Brain microvascular endothelial cell (primary cell): ENCODE data around the gene TOR1B.
"Not testable (repeated sequence)": the region's sequence is repeated elsewhere in the genome, so short reads cannot be mapped to it uniquely, and the experiment has no call there.

Experiments
- DNase-seq: peaks from one replicate; pipeline ENCODE4 v3.0.0-alpha.2; 2020
- H3K27ac ChIP-seq: fragments of 250-450 bp; sonication (Bioruptor Pico); 2 replicates; pipeline ENCODE4 v1.5.1; 2020; ENCODE audit warnings: mild to moderate bottlenecking, moderate library complexity
- H3K27me3 ChIP-seq: fragments of 250-450 bp; sonication (Bioruptor Pico); replicated peaks from 2 replicates; pipeline ENCODE4 v1.5.1; 2020; ENCODE audit warnings: mild to moderate bottlenecking
- H3K36me3 ChIP-seq: fragments of 250-450 bp; sonication (Bioruptor Pico); replicated peaks from 2 replicates; pipeline ENCODE4 v1.5.1; 2020; ENCODE audit warnings: mild to moderate bottlenecking
- H3K4me3 ChIP-seq: 2 replicates; pipeline ENCODE4 v1.5.1; 2011; ENCODE audit warnings: low read depth, mild to moderate bottlenecking, control low read depth, low read length, moderate library complexity
- in situ Hi-C: cut with HindIII; loops from 2 replicates; pipeline ENCODE4 v1.10.0; 2017; ENCODE audit warnings: low sequenced_read_pairs, low pct_ligation_motif_present
- TF ChIP-seq, protein P1 (sequence below): IDR thresholded peaks from 2 replicates; pipeline ENCODE4 v1.5.1; 2011; ENCODE audit warnings: low read depth, mild to moderate bottlenecking, moderate library complexity, low read length, control low read depth, inconsistent platforms; ENCODE audit errors: missing control alignments

TOR1B gene

DNA sequence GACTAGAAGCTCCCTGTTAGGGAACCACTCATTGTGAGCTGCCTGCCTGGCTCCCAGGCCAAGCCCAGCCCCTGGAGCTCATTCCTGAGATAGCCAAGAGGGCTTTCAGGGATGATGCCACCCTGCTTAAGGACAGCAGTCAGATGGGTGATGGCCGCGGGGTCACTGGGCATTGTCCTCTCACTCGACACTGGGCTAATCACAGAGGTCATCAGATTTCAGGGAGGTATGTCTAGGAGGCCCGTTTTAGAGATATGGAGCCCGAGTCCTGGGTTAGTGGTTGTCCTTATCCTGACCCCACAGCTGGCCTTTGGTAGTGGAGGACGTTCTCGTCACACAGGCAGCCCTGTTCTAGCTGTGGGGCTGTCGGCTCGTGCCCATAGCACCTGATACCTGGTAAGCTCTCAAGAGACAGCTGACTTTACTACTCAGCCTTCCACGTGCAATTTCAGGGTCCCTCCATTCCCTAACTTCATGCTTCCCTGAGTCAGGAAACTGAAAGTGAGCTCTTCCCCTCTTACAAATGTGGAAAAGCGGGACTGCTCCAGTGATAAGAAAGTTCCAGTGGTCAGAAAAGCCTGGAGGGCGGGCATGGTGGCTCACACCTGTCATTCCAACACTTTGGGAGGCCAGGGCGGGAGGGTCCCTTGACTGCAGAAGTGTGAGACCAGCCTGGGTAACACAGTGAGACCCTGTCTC lies 43.0 kb upstream of the TOR1B start:
- TF ChIP-seq, protein P1, sequence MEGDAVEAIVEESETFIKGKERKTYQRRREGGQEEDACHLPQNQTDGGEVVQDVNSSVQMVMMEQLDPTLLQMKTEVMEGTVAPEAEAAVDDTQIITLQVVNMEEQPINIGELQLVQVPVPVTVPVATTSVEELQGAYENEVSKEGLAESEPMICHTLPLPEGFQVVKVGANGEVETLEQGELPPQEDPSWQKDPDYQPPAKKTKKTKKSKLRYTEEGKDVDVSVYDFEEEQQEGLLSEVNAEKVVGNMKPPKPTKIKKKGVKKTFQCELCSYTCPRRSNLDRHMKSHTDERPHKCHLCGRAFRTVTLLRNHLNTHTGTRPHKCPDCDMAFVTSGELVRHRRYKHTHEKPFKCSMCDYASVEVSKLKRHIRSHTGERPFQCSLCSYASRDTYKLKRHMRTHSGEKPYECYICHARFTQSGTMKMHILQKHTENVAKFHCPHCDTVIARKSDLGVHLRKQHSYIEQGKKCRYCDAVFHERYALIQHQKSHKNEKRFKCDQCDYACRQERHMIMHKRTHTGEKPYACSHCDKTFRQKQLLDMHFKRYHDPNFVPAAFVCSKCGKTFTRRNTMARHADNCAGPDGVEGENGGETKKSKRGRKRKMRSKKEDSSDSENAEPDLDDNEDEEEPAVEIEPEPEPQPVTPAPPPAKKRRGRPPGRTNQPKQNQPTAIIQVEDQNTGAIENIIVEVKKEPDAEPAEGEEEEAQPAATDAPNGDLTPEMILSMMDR: no peak
- H3K27ac ChIP-seq: no peak overlapping the region
- no peaks in the 10 kb centered on the region for H3K27me3 ChIP-seq
- in situ Hi-C loops: no loop called here
- H3K36me3 ChIP-seq: no peaks in the 10 kb centered on the region
- no peak overlapping the region for H3K4me3 ChIP-seq
- DNase-seq: no peak

GRCh38 chr9:129760784-129761183 lies 42.2 kb upstream of the TOR1B start:
- H3K36me3 ChIP-seq, H3K27me3 ChIP-seq, DNase-seq, in situ Hi-C loops, H3K4me3 ChIP-seq: not testable (repeated sequence)
- peak overlapping the region; percentile 92 for H3K27ac ChIP-seq

- H3K27me3 ChIP-seq: no peaks in the 10 kb centered on the region
- H3K36me3 ChIP-seq: no peaks in the 10 kb centered on the region
- no peak overlapping the region for H3K4me3 ChIP-seq
- in situ Hi-C loops: no loop called here
- DNase-seq: peak; percentile 60
- H3K27ac ChIP-seq: peak overlapping the region; percentile 92
- TF ChIP-seq, protein P1: no peak
Measured at GRCh38 chr9:129761293-129761900, 41.6 kb upstream of the TOR1B start.

GRCh38 chr9:129761901-129762369 lies 41.0 kb upstream of the TOR1B start:
- Histone ChIP-seq H3K36me3 (no peaks in the 10 kb centered on the region), H3K4me3 (no peak overlapping the region), H3K27me3 (no peaks in the 10 kb centered on the region), H3K27ac (peak overlapping the region; percentile 92)
- DNase-seq: peak; percentile 84
- TF ChIP-seq, protein P1: no peak
- in situ Hi-C loops: no loop called here

DNA sequence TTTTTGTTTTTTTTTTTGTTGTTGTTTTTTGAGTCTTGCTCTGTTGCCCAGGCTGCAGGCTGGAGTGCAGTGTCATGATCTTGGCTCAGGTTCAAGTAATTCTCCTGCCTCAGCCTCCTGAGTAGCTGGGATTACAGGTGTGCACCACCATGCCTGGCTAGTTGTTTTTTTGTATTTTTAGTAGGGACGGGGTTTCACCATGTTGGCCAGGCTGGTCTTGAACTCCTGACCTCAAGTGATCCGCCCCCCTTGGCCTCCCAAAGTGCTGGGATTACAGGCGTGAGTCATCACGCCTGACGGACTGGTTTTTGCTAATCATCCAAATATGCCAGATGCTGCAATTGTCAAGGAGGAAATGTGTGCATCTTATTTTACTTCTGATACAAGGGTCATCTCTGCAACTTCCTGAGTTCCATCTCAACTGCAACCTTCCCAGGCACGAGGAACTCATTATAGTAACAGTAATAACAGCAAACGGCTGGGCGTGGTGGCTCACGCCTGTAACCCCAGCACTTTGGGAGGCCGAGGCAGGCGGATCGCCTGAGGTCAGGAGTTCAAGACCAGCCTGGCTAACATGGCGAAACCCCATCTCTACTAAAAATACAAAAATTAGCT lies 40.5 kb upstream of the TOR1B start:
- H3K4me3 ChIP-seq, H3K27me3 ChIP-seq, H3K36me3 ChIP-seq, in situ Hi-C loops: not testable (repeated sequence)
- H3K27ac ChIP-seq: peak overlapping the region; percentile 92
- DNase-seq: peak; percentile 91

DNA sequence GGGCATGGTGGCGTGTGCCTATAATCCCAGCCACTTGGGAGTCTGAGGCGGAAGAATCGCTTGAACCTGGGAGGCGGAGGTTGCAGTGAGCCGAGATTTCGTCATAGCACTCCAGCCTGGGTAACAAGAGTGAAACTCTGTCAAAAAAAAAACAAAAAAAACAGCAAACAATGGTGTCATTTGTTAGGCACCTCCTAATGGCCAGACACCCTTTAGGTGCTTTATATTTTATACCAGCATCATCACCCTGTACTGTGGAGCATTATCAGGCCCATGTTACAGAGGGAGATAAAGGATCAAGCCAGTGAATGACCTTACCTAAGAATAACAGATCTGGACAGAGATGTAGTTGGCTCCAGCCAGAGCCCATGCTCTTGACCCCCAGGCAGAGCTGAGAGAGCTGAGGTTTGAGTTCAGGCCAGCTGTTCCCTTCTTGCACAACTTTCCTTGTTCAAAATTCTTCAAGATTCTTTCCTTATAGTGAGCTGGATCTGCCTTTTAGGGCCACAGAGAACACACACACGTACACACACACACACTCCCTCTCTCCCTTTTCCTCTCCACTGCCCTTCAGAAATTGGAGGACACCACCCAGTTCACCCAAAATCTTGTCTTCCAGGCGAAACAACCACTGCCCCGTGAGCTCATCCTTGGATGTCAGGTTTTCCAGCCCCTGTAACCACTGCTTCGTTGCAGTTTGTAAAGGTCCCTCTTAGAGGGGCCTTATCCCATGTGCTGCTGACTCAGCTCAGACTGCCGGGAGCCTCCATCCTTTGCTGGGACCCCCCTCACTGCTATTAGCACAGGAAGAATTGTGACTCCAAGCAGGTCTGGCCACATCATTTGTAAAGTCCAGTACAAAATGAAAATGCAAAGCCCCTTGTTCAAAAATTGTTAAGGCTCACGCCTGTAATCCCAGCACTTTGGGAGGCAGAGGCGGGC lies 39.7 kb upstream of the TOR1B start:
- Histone ChIP-seq H3K27me3 (no peaks in the 10 kb centered on the region), H3K27ac (peak overlapping the region; percentile 92), H3K36me3 (no peaks in the 10 kb centered on the region), H3K4me3 (no peak overlapping the region)
- in situ Hi-C loops: no loop called here
- DNase-seq: peak; percentile 40
- TF ChIP-seq, protein P1: no peak
